Measurements from ENCODE around the gene CEP350.

DNA sequence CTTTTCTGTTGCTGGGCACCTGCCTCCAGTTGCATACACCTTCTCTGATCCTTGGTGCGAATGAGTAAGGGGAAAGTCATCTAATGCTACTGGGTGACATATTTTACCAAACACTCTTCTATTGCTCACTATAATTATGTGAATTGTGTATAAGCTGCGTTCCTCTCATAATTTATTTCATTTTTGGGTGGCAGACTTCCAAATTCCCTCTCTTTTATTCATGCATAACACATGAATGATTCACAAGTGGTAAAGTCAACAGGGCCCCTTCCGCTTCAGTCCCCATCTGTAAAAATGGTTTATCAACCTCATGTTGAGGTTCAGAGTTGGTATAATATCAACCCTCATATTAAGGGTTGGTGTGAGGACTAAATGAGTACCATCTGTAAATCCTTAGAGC is 196.9 kb downstream of the CEP350 start:
- TF ChIP-seq, protein P1, sequence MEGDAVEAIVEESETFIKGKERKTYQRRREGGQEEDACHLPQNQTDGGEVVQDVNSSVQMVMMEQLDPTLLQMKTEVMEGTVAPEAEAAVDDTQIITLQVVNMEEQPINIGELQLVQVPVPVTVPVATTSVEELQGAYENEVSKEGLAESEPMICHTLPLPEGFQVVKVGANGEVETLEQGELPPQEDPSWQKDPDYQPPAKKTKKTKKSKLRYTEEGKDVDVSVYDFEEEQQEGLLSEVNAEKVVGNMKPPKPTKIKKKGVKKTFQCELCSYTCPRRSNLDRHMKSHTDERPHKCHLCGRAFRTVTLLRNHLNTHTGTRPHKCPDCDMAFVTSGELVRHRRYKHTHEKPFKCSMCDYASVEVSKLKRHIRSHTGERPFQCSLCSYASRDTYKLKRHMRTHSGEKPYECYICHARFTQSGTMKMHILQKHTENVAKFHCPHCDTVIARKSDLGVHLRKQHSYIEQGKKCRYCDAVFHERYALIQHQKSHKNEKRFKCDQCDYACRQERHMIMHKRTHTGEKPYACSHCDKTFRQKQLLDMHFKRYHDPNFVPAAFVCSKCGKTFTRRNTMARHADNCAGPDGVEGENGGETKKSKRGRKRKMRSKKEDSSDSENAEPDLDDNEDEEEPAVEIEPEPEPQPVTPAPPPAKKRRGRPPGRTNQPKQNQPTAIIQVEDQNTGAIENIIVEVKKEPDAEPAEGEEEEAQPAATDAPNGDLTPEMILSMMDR (optimal IDR thresholded peaks at IDR 0.05 in 1 of 3, IDR thresholded peaks at IDR 0.05 in 1 of 3, conservative IDR thresholded peaks at IDR 0.05 in 1 of 3; ENCODE audit: extremely low read depth in 1 of 3, insufficient read depth in 2 of 3, low read length in 3 of 3), result no peak
- TF ChIP-seq EZH2 (IDR thresholded peaks at IDR 0.05; ENCODE audit: low read length), result no peak

Data from keratinocyte (primary cell).